GM12878 (cell line): Measurements from ENCODE around the gene MRRF. TPM values are rescaled to one million over a fixed set of nuclear protein-coding genes. Genes with fewer than 3 reads are reported as not detected.

ENCODE experiments used
- ATAC-seq: fragments of 200-7000 bp; cut with Tn5 transposase; 3 replicates; pipeline ENCODE4 v1.9.1; 2020; ENCODE audit warnings: mild to moderate bottlenecking, moderate library complexity
- BruUV-seq: library from RNA; stranded (reverse); fragments of 400-500 nt; replicated peaks from 2 replicates; lab custom pipeline; 2021; lab: Mats Ljungman, UMichigan
- CTCF ChIA-PET: fragments of 300-600 bp; sonication (Branson Sonifier 250); formaldehyde crosslinking; extraction: SDS; loops from one replicate; lab custom pipeline; 2021; ENCODE audit warnings: inconsistent platforms; lab: Yijun Ruan, JAX
- POLR2A ChIA-PET: fragments of 350-600 bp; formaldehyde crosslinking; extraction: SDS; loops from one replicate; lab custom pipeline; 2021; ENCODE audit warnings: inconsistent platforms; lab: Charles Lee
- RAD21 ChIA-PET: fragments of 300-600 bp; sonication (Branson Sonifier 250); formaldehyde crosslinking; loops from one replicate; lab custom pipeline; 2023; ENCODE audit warnings: antibody characterized with exemption; ENCODE audit not compliant: unreplicated experiment; lab: Charles Lee
- SMC1A ChIA-PET: fragments of 300-600 bp; sonication (Branson Sonifier 250); formaldehyde crosslinking; loops from one replicate; lab custom pipeline; 2023; ENCODE audit not compliant: unreplicated experiment, uncharacterized antibody; lab: Charles Lee
- DNase-seq: peaks from one replicate; pipeline ENCODE4 v3.0.0-alpha.2; 2011; ENCODE audit warnings: low read depth, low spot score
- FAIRE-seq: peaks from 3 replicates; lab custom pipeline; 2011; peaks lifted over from hg19 to GRCh38; lab: Jason Lieb, UNC
- H2AFZ ChIP-seq: 2 replicates; pipeline ENCODE4 v1.6.0; 2011; ENCODE audit warnings: low read depth, low read length, control low read depth; ENCODE audit not compliant: control insufficient read depth
- H3K27ac ChIP-seq: 2 replicates; pipeline ENCODE4 v1.5.1; 2011; ENCODE audit warnings: control low read depth; ENCODE audit not compliant: control insufficient read depth, insufficient read depth
- H3K27me3 ChIP-seq, 2 experiments: replicated peaks in 1 of 2; 2 replicates each; pipeline versions ENCODE4 v1.6.0 to v1.6.1; 2011; ENCODE audit warnings: low read length in 1 of 2; ENCODE audit not compliant: control insufficient read depth in 2 of 2, insufficient read depth in 2 of 2
- H3K36me3 ChIP-seq, 2 experiments: 2 replicates each; pipeline ENCODE4 v1.5.1; 2011; ENCODE audit warnings: low read length in 1 of 2; ENCODE audit not compliant: control insufficient read depth in 2 of 2, insufficient read depth in 2 of 2
- H3K4me1 ChIP-seq: 2 replicates; pipeline ENCODE4 v1.6.1; 2011; ENCODE audit warnings: mild to moderate bottlenecking, low read length, moderate library complexity, mixed read lengths; ENCODE audit not compliant: control insufficient read depth, insufficient read depth
- H3K4me2 ChIP-seq: 2 replicates; pipeline ENCODE4 v1.6.0; 2011; ENCODE audit warnings: control low read depth; ENCODE audit not compliant: control insufficient read depth, insufficient read depth
- H3K4me3 ChIP-seq: fragments of 200-600 bp; sonication (generic); 2 replicates; pipeline ENCODE4 v1.5.1; 2016
- H3K79me2 ChIP-seq: 2 replicates; pipeline ENCODE4 v1.6.0; 2011; ENCODE audit warnings: low read length; ENCODE audit not compliant: control insufficient read depth, insufficient read depth
- H3K9ac ChIP-seq: 2 replicates; pipeline ENCODE4 v1.8.0; 2011; ENCODE audit warnings: low read length, control low read depth, mixed read lengths; ENCODE audit not compliant: control insufficient read depth, insufficient read depth
- H3K9me3 ChIP-seq: replicated peaks from 3 replicates; pipeline ENCODE4 v1.5.1; 2011; ENCODE audit warnings: mild to moderate bottlenecking, low read length; ENCODE audit not compliant: control insufficient read depth, insufficient read depth
- H4K20me1 ChIP-seq: 2 replicates; pipeline ENCODE4 v1.6.0; 2011; ENCODE audit not compliant: control insufficient read depth, insufficient read depth
- CEBPB ChIP-seq, 2 experiments: fragments of 150-350 bp in 1 of 2; IDR thresholded peaks; 2 replicates each; pipeline ENCODE4 v1.6.1; 2012 to 2014; ENCODE audit warnings: low read depth in 2 of 2, low read length in 2 of 2, borderline replicate concordance in 1 of 2, inconsistent platforms in 1 of 2
- CEBPZ ChIP-seq: fragments of 150-350 bp; IDR thresholded peaks from 2 replicates; pipeline ENCODE4 v1.6.1; 2016; ENCODE audit warnings: low read depth, low read length
- ESRRA ChIP-seq: IDR thresholded peaks from 2 replicates; pipeline ENCODE4 v1.6.1; 2012; ENCODE audit warnings: mild to moderate bottlenecking, low read length, improper control_type of control experiment
- IRF4 ChIP-seq: IDR thresholded peaks from 2 replicates; pipeline ENCODE4 v1.6.1; 2011; ENCODE audit warnings: low read depth, low read length
- NR2C1 ChIP-seq: fragments of 450-650 bp; IDR thresholded peaks from 2 replicates; pipeline ENCODE4 v1.6.1; 2017; ENCODE audit warnings: antibody characterized with exemption, mild to moderate bottlenecking, moderate library complexity
- NRF1 ChIP-seq: conservative IDR thresholded peaks from 2 replicates; pipeline ENCODE4 v1.6.1; 2011; ENCODE audit warnings: mild to moderate bottlenecking, low read depth, low read length, improper control_type of control experiment
- ZZZ3 ChIP-seq: IDR thresholded peaks from 2 replicates; pipeline ENCODE4 v1.6.1; 2011; ENCODE audit warnings: low read depth; ENCODE audit not compliant: control insufficient read depth, insufficient read length
- WGBS: methylation state at CpG from one replicate; pipeline ENCODE4 v1.1.6; 2016; ENCODE audit warnings: low lambda C conversion rate; ENCODE audit not compliant: insufficient replicate concordance, insufficient coverage; ENCODE audit errors: missing lambda C conversion rate; 5-methylcytosine and 5-hydroxymethylcytosine counted together
- in situ Hi-C: fragments of 300-500 bp; cut with MboI; formaldehyde crosslinking; loops from 9 replicates; pipeline ENCODE4 v1.14.3; 2018; ENCODE audit warnings: mixed read lengths
- intact Hi-C: fragments of 100-400 bp; cut with micrococcal nuclease; formaldehyde crosslinking; loops from one replicate; pipeline ENCODE4 v1.14.2; 2022; ENCODE audit not compliant: unreplicated experiment
- polyA plus RNA-seq, 11 experiments: library from polyadenylated mRNA; depleted of rRNA in 4 of 11; unstranded in 6 of 11; stranded (reverse) in 5 of 11; fragments of >200 nt; fragmentation: Nextera tagmentation in 4 of 11; fragmentation: Illumina TruSeq in 1 of 11; extraction: Ambion mirVana in 4 of 11; extraction: Trizol in 1 of 11; gene quantifications; 1 replicate in 1 of 11; 2 replicates in 10 of 11; pipeline versions ENCODE4 v1.2.1 to v1.2.3, GENCODE V29; 2011 to 2016; ENCODE audit warnings: inconsistent platforms in 2 of 11, missing spikeins in 2 of 11, low read depth in 1 of 11
- total RNA-seq, 4 experiments: library from RNA; depleted of rRNA in 3 of 4; stranded (reverse); fragments of >200 nt in 3 of 4; fragmentation: Illumina TruSeq in 1 of 4; extraction: Trizol in 1 of 4; gene quantifications; 2 replicates each; pipeline versions ENCODE4 v1.2.1 to v1.2.3, GENCODE V29; 2013 to 2021
- TF ChIP-seq, protein P1 (sequence below): IDR thresholded peaks from 2 replicates; pipeline ENCODE4 v1.6.1; 2012; ENCODE audit warnings: low read depth, low read length, improper control_type of control experiment
- TF ChIP-seq, protein P2 (sequence below): IDR thresholded peaks from 2 replicates; pipeline ENCODE4 v1.6.1; 2011; ENCODE audit warnings: mild to moderate bottlenecking, low read depth, low read length, moderate library complexity; ENCODE audit not compliant: insufficient replicate concordance

The MRRF gene
- total and polyA plus RNA-seq, 10 of the 15 experiments (the other 5 are each of a cell fraction or from before 2014, with no cell fraction given) = 64.8 to 112 (median 76.4) TPM

DNA sequence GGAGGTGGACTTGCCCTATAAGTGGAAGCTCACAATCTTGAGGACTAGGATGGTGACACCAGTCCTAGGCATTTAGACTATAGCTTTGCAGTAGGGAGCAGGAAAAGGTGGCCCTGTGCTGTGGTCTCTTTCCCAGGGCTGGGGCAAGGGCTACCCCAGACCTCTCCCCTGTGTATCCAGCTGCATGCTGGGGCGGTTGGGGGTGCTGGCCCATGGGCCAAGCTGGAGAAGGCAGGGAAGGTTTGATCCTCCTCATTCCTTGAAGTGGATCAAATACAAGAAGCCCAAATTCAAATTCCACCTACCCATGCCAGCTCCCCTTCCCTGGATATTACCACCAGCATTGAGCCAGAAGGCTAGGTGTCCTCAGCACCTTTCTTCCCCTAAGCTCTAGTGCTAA is 104.0 kb downstream of the MRRF start:
- H3K9ac ChIP-seq = no peak overlapping the region
- H3K4me1 ChIP-seq = peaks cover 23% of the 10 kb centered on the region
- FAIRE-seq (no peak), DNase-seq (no peak), ATAC-seq (no peak)
- no peaks in the 10 kb centered on the region for H3K79me2 ChIP-seq
- no peak overlapping the region for H3K4me3 ChIP-seq
- H4K20me1 ChIP-seq = no peaks in the 10 kb centered on the region
- H3K27ac ChIP-seq = no peak overlapping the region
- ChIA-PET CTCF (no interaction called here), SMC1A (no interaction called here), POLR2A (no interaction called here), RAD21 (no interaction called here)
- no peaks in the 10 kb centered on the region for H3K27me3 ChIP-seq
- no peak overlapping the region for H3K4me2 ChIP-seq
- H2AFZ ChIP-seq = no peak overlapping the region
- WGBS = 36% methylated on average over 1 of the region's 1 CpG
- intact Hi-C loops = loop anchor here (5.0 kb wide), 1 partner anchor 84 kb away; no protein-coding TSS in a partner anchor
- no peaks in the 10 kb centered on the region; the same call in 2 of the 3 replicates for H3K9me3 ChIP-seq
- no TSS peak for BruUV-seq
- TF ChIP-seq CEBPB (IDR thresholded peaks at IDR 0.05; ENCODE audit: borderline replicate concordance in 1 of 2, low read depth in 2 of 2, low read length in 2 of 2) (no peak), NRF1 (no peak), ESRRA (no peak), ZZZ3 (no peak), IRF4 (no peak), CEBPZ (no peak), NR2C1 (no peak)
- TF ChIP-seq, protein P1, sequence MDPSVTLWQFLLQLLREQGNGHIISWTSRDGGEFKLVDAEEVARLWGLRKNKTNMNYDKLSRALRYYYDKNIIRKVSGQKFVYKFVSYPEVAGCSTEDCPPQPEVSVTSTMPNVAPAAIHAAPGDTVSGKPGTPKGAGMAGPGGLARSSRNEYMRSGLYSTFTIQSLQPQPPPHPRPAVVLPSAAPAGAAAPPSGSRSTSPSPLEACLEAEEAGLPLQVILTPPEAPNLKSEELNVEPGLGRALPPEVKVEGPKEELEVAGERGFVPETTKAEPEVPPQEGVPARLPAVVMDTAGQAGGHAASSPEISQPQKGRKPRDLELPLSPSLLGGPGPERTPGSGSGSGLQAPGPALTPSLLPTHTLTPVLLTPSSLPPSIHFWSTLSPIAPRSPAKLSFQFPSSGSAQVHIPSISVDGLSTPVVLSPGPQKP = no peak
- TF ChIP-seq, protein P2, sequence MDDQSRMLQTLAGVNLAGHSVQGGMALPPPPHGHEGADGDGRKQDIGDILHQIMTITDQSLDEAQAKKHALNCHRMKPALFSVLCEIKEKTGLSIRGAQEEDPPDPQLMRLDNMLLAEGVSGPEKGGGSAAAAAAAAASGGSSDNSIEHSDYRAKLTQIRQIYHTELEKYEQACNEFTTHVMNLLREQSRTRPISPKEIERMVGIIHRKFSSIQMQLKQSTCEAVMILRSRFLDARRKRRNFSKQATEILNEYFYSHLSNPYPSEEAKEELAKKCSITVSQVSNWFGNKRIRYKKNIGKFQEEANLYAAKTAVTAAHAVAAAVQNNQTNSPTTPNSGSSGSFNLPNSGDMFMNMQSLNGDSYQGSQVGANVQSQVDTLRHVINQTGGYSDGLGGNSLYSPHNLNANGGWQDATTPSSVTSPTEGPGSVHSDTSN = no peak
- TF ChIP-seq, all 136 proteins: peak for 0
- no peaks in the 10 kb centered on the region for H3K36me3 ChIP-seq
- in situ Hi-C loops = no loop called here
